ENCODE measurements around the gene GOLGA1. TPM values are rescaled to one million over a fixed set of nuclear protein-coding genes. Genes with fewer than 3 reads are reported as not detected.

Gene GOLGA1
- total RNA-seq, 1 donor from 2014 or later = 36.8 TPM

DNA sequence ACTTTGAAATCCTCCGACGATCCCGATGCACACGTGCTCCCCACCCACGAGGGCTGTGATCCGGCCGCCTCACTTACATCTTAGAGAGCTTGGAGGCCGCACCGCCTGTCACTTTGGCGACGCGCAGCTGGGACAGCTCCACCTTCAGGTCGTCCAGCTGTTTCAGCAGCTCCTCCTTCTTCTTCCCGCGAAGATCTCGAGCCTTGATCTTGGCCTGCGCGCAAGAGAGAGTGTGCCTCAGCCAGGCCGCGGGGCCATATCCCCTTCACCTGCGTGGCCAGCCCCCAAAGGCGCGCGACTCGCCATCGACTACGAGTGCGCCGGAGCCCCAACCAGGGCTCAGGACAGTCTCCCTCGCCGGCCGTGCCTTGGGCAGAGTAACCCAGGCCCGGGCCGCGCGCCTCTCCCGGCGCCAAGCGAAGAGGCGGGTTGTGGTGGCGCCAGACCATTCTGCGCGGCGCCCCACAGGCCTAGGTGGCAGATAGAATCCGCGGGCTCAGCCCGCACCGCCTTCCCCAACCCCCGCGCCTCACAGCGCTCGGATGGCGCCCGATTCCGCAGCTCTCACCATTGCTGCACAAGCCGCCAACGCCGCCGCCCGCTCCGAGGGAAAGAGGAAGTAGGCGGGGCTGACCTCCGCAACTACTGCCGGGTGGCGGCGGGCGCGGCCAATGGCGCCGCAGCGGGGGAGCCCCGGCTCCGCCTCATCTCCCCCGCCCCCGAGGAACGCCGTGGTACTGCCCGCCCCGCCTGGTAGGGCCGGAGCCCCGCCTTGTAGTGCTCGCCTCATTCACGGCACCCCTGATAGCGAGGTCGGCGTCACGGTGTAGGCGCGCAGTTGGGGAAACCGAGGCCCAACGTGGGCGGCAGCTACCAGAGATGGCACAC, 79.3 kb downstream of the GOLGA1 start, which contains the start of the genes ARPC5L and RPL35:
ARPC5L (plus strand) TSS at position 789 of the 888 bp plus-strand sequence. CDS start 7,161 bp downstream, outside the sequence.
RPL35 (minus strand) TSS at position 616 of the 888 bp plus-strand sequence; CDS start at position 571, 45 bp downstream.
- intact Hi-C loops (cut with DNase I) = loop anchor here (1.0 to 10.0 kb wide), 7 partner anchors 8 to 444 kb away; partner anchors contain the start of genes GAPVD1, HSPA5, NR6A1 and PSMB7
- peak; percentile 74 to 97 for DNase-seq (ENCODE audit: low spot score in 2 of 2)
- peak within 1 kb of the TSS; percentile 88 to 98 for H3K4me3 ChIP-seq

DNA sequence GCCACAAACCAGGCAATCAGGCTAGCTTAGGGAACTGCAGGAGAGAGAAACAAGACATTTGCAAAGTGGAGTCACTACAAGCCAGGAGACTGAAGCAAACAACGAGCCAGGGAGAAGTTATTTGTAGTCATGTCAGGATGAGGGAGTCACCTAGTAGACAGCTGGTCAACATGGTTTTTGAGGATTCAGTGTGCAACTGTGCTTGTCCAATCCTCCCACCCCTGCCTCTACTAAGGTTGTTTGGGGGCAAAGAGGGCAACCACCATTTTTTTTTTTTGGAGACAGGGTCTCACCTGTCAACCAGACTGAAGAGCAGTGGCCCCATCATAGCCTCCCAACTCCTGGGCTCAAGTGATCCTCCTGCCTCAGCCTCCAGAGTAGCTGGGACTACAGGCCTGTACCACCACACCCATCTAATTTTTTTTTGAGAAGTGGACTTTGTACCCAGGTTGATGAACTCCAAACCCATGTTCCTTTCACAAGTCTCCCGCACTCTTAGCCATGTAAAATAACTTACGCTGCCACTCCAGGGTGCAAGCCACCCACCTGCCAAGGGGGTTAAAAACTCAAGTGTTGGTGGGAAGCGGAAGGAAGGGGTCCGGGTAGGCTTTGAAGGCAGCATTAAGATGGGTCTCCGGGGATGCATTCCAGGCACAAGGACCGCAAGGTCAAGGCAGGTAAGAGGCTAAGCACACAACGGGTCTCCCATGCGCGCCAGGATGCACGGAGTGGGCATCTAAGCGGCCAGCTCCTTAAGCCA, 80.1 kb downstream of the GOLGA1 start:
- H3K27ac ChIP-seq = peak overlapping the region; percentile 90 to 97
- H3K36me3 ChIP-seq = peaks cover 32 to 41% of the 10 kb centered on the region in 2 donors
- H3K27me3 ChIP-seq = no peaks in the 10 kb centered on the region
- TF ChIP-seq, protein P1, sequence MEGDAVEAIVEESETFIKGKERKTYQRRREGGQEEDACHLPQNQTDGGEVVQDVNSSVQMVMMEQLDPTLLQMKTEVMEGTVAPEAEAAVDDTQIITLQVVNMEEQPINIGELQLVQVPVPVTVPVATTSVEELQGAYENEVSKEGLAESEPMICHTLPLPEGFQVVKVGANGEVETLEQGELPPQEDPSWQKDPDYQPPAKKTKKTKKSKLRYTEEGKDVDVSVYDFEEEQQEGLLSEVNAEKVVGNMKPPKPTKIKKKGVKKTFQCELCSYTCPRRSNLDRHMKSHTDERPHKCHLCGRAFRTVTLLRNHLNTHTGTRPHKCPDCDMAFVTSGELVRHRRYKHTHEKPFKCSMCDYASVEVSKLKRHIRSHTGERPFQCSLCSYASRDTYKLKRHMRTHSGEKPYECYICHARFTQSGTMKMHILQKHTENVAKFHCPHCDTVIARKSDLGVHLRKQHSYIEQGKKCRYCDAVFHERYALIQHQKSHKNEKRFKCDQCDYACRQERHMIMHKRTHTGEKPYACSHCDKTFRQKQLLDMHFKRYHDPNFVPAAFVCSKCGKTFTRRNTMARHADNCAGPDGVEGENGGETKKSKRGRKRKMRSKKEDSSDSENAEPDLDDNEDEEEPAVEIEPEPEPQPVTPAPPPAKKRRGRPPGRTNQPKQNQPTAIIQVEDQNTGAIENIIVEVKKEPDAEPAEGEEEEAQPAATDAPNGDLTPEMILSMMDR (IDR thresholded peaks at IDR 0.05) = no peak
- no peak for DNase-seq (ENCODE audit: low spot score in 2 of 2)
- peaks cover 8 to 13% of the 10 kb centered on the region in 2 donors for H3K4me1 ChIP-seq
- H3K4me3 ChIP-seq = peak overlapping the region; percentile 88 to 98
- intact Hi-C loops (cut with DNase I) = loop anchor here (1.0 to 10.0 kb wide), 7 partner anchors 7 to 443 kb away; partner anchors contain the start of genes GAPVD1, HSPA5, NR6A1 and PSMB7
- no peaks in the 10 kb centered on the region for H3K9me3 ChIP-seq

More for the DNA sequence above, 79.3 kb downstream of the GOLGA1 start, which contains the start of the genes ARPC5L and RPL35:
- peaks cover 32 to 41% of the 10 kb centered on the region in 2 donors for H3K36me3 ChIP-seq
- peaks cover 8 to 13% of the 10 kb centered on the region in 2 donors for H3K4me1 ChIP-seq
- no peaks in the 10 kb centered on the region for H3K27me3 ChIP-seq
- H3K27ac ChIP-seq = peak within 1 kb of the TSS; percentile 90 to 97
- H3K9me3 ChIP-seq = no peaks in the 10 kb centered on the region
- TF ChIP-seq, protein P1 (IDR thresholded peaks at IDR 0.05) = peak in 2 of 3 experiments; percentile 24 to 25

DNA sequence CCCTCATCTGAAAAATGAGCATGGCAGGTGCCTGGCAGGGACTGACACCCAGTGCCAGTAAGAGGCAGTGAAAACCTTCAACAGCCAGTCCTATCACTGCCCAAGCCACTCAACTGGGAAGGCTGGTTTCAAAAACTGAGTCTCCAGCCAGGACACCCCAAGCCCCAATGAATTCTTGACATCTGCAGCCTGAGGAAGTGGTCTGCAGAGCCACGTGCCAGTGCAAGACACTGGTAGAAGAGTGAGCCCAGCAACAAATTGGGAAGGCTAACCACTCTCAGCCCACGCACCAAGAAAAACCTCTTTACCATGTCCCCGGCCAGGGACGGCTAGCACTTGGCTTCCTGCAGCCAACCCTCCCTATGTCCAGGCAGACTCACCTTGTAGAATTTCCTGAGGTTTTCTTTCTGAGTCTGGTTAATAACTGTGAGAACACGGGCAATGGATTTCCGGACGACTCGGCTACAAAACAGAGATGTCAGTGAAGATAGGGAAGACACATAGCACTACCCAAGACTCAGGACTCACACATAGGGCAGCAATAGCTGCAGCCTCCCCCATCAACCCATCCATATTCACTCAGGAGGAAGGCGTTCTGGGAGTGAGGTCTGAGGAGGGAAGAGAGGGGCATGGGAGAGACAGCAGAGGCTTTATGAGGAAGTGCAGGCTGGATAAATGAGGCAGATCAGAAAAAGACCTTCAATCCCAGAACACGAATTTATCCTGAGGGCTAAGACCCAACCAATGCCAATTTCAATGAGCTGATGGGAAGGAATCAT, 80.9 kb downstream of the GOLGA1 start:
- Histone ChIP-seq H3K4me1 (peaks cover 8 to 13% of the 10 kb centered on the region in 2 donors), H3K27me3 (no peaks in the 10 kb centered on the region), H3K9me3 (no peaks in the 10 kb centered on the region), H3K36me3 (peaks cover 32 to 41% of the 10 kb centered on the region in 2 donors), H3K27ac (no peak overlapping the region), H3K4me3 (peak overlapping the region; percentile 88 to 98)
- no peak for DNase-seq (ENCODE audit: low spot score in 2 of 2)
- TF ChIP-seq, protein P1 (IDR thresholded peaks at IDR 0.05) = no peak
- intact Hi-C loops (cut with DNase I) = loop anchor here (5.0 to 10.0 kb wide), 5 partner anchors 205 to 443 kb away; partner anchors contain the start of genes GAPVD1, HSPA5, PSMB7 and SCAI

DNA sequence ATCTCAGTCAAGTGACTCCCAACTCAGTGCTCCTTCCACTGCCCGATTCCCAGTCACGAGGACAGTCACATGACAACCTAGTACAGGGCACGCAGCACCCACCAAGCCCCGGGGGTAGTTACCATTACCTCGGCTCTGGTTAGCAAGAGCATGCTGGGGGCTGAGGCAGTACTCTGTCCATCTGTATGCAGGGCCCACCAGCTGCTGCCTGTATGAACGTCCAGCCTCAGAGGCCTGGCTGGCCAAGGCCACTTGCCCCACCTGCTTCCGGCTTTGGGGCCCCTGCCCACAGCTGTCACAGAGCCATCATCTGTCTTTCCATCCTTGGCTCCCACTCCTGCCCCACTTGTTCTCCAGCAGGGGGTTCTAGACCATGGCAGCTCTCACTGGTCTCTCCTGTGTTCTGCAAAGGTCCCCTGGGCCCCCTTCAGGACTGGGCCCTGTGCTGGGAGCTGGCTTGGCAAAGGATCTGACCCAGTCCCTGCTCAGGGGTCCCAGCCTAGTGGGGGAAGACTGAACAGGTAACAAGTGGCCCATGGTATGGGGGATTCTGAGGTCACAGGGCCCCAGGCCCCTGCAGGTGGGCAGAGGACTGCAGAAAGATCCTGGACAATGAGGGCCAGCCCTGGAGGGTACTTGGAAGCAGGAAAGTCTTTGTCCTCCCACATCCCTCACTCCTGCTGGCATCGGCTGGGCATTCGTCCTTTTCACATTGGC, 82.4 kb downstream of the GOLGA1 start:
- intact Hi-C loops (cut with DNase I) = loop anchor here (10.0 kb wide), 1 partner anchor 204 kb away; no protein-coding TSS in a partner anchor
- no peaks in the 10 kb centered on the region for H3K27me3 ChIP-seq
- DNase-seq (ENCODE audit: low spot score in 2 of 2) = no peak
- H3K36me3 ChIP-seq = peaks cover 32 to 41% of the 10 kb centered on the region in 2 donors
- no peaks in the 10 kb centered on the region for H3K9me3 ChIP-seq
- H3K27ac ChIP-seq = no peak overlapping the region
- TF ChIP-seq, protein P1 (IDR thresholded peaks at IDR 0.05) = no peak
- H3K4me1 ChIP-seq = peaks cover 8 to 13% of the 10 kb centered on the region in 2 donors
- no peak overlapping the region for H3K4me3 ChIP-seq
